ENCODE results near the gene FAM163B. TPM values are rescaled to one million over a fixed set of nuclear protein-coding genes. Genes with fewer than 3 reads are reported as not detected.

Gene FAM163B
- total and polyA plus RNA-seq, 2 experiments from 2014 or later: 0.35 to 1.0 TPM

- no peak for DNase-seq (ENCODE audit: low spot score)
- no peak overlapping the region for H3K27ac ChIP-seq
- no peaks in the 10 kb centered on the region for H3K79me2 ChIP-seq
- H3K36me3 ChIP-seq (replicated peaks; ENCODE audit: insufficient read depth, low read depth): no peaks in the 10 kb centered on the region
- peaks cover 3% of the 10 kb centered on the region for H3K4me1 ChIP-seq (ENCODE audit: insufficient read depth)
- no peak overlapping the region for H3K4me2 ChIP-seq
- no peak overlapping the region for H2AFZ ChIP-seq
- no peaks in the 10 kb centered on the region for H3K27me3 ChIP-seq
- H3K9me3 ChIP-seq (ENCODE audit: low read depth): no peaks in the 10 kb centered on the region
- WGBS (ENCODE audit: low lambda C conversion rate, missing lambda C conversion rate): 96% methylated on average over 17 of the region's 17 CpGs
- no peak for TF ChIP-seq EZH2phosphoT487 (IDR thresholded peaks at IDR 0.05; ENCODE audit: low read depth, severe bottlenecking, unreplicated experiment)
- no peak for TF ChIP-seq CTCF (IDR thresholded peaks at IDR 0.05; ENCODE audit: poor library complexity)
- no peak for TF ChIP-seq EZH2 (IDR thresholded peaks at IDR 0.05; ENCODE audit: borderline replicate concordance)
- H3K9me2 ChIP-seq (replicated peaks; ENCODE audit: insufficient read depth): no peaks in the 10 kb centered on the region
- no peak overlapping the region for H3K4me3 ChIP-seq
- no peaks in the 10 kb centered on the region for H4K20me1 ChIP-seq (ENCODE audit: insufficient read depth, poor library complexity, severe bottlenecking)
These were observed 17.9 kb downstream of the FAM163B start for GRCh38 chr9:133591116-133591910.

GRCh38 chr9:133590231-133590855 is 18.8 kb downstream of the FAM163B start:
- H3K9me3 ChIP-seq (ENCODE audit: low read depth): no peaks in the 10 kb centered on the region
- no peaks in the 10 kb centered on the region for H3K9me2 ChIP-seq (replicated peaks; ENCODE audit: insufficient read depth)
- no peak overlapping the region for H2AFZ ChIP-seq
- no peak overlapping the region for H3K4me3 ChIP-seq
- no peaks in the 10 kb centered on the region for H3K79me2 ChIP-seq
- H3K4me2 ChIP-seq: no peak overlapping the region
- no peak for TF ChIP-seq EZH2phosphoT487 (IDR thresholded peaks at IDR 0.05; ENCODE audit: low read depth, severe bottlenecking, unreplicated experiment)
- no peak for TF ChIP-seq EZH2 (IDR thresholded peaks at IDR 0.05; ENCODE audit: borderline replicate concordance)
- no peak for TF ChIP-seq CTCF (IDR thresholded peaks at IDR 0.05; ENCODE audit: poor library complexity)
- H4K20me1 ChIP-seq (ENCODE audit: insufficient read depth, poor library complexity, severe bottlenecking): no peaks in the 10 kb centered on the region
- 78% methylated on average over 20 of the region's 20 CpGs for WGBS (ENCODE audit: low lambda C conversion rate, missing lambda C conversion rate)
- peaks cover 13% of the 10 kb centered on the region for H3K4me1 ChIP-seq (ENCODE audit: insufficient read depth)
- no peak for DNase-seq (ENCODE audit: low spot score)
- H3K27ac ChIP-seq: no peak overlapping the region
- no peaks in the 10 kb centered on the region for H3K36me3 ChIP-seq (replicated peaks; ENCODE audit: insufficient read depth, low read depth)
- no peaks in the 10 kb centered on the region for H3K27me3 ChIP-seq

GRCh38 chr9:133589454-133590227 is 19.5 kb downstream of the FAM163B start:
- Histone ChIP-seq H3K79me2 (no peaks in the 10 kb centered on the region), H3K9me2 (replicated peaks; ENCODE audit: insufficient read depth) (no peaks in the 10 kb centered on the region), H3K27me3 (no peaks in the 10 kb centered on the region), H3K4me3 (no peak overlapping the region), H3K36me3 (replicated peaks; ENCODE audit: insufficient read depth, low read depth) (no peaks in the 10 kb centered on the region), H4K20me1 (ENCODE audit: insufficient read depth, poor library complexity, severe bottlenecking) (no peaks in the 10 kb centered on the region), H3K4me2 (no peak overlapping the region), H2AFZ (no peak overlapping the region), H3K27ac (no peak overlapping the region), H3K9me3 (ENCODE audit: low read depth) (no peaks in the 10 kb centered on the region), H3K4me1 (ENCODE audit: insufficient read depth) (peaks cover 20% of the 10 kb centered on the region)
- 53% methylated on average over 18 of the region's 19 CpGs for WGBS (ENCODE audit: low lambda C conversion rate, missing lambda C conversion rate)
- DNase-seq (ENCODE audit: low spot score): no peak
- TF ChIP-seq CTCF (IDR thresholded peaks at IDR 0.05; ENCODE audit: poor library complexity) (peak; percentile 41), EZH2 (IDR thresholded peaks at IDR 0.05; ENCODE audit: borderline replicate concordance) (no peak), EZH2phosphoT487 (IDR thresholded peaks at IDR 0.05; ENCODE audit: low read depth, severe bottlenecking, unreplicated experiment) (no peak)

Data from hepatocyte (in vitro differentiated cells).